Measurements from ENCODE around the gene RHBDF1.
"Not testable (repeated sequence)": the region's sequence is repeated elsewhere in the genome, so short reads cannot be mapped to it uniquely, and the experiment has no call there.

Gene RHBDF1

DNA sequence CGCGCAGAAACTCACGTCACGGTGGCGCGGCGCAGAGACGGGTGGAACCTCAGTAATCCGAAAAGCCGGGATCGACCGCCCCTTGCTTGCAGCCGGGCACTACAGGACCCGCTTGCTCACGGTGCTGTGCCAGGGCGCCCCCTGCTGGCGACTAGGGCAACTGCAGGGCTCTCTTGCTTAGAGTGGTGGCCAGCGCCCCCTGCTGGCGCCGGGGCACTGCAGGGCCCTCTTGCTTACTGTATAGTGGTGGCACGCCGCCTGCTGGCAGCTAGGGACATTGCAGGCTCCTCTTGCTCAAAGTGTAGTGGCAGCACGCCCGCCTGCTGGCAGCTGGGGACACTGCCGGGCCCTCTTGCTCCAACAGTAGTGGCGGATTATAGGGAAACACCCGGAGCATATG, 61.7 kb downstream of the RHBDF1 start:
- H3K27ac ChIP-seq, result not testable (repeated sequence)
- TF ChIP-seq CTCF (conservative IDR thresholded peaks at IDR 0.05), result peak; percentile 26

DNA sequence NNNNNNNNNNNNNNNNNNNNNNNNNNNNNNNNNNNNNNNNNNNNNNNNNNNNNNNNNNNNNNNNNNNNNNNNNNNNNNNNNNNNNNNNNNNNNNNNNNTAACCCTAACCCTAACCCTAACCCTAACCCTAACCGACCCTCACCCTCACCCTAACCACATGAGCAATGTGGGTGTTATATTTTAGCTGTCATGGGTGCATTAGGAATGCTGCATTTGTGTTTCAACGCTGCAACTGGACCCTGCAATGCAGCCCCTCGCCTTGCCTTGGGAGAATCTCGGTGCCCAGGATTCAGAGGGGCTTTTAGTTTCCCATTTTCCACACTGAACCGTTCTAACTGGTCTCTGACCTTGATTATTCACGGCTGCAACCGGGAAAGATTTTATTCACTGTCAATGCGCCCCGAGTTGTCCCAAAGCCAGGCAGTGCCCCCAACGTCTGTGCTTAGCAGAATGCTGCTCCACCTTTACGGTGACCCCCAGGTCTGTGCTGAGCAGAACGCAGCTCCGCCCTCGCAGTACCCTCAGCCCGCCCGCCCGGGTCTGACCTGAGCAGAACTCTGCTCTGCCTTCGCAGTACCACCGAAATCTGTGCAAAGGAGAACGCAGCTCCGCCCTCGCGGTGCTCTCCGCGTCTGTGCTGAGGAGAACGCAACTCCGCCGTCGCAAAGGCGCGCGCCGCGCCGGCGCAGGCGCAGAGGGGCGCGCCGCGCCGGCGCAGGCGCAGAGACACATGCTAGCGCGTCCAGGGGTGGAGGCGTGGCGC, 62.3 kb downstream of the RHBDF1 start:
- H3K27ac ChIP-seq, result no peak overlapping the region
- TF ChIP-seq ZFX (IDR thresholded peaks at IDR 0.05), result no peak
- no peak for TF ChIP-seq CTCF (conservative IDR thresholded peaks at IDR 0.05)
